ENCODE measurements around the gene MYO1B. TPM values are rescaled to one million over a fixed set of nuclear protein-coding genes. Genes with fewer than 3 reads are reported as not detected.

Gene MYO1B
- total and polyA plus RNA-seq, 10 of the 15 experiments (the other 5 are each of a cell fraction or from before 2014, with no cell fraction given) = 0.10 to 4.2 (median 1.6) TPM

- TF ChIP-seq USF1 (IDR thresholded peaks at IDR 0.05; ENCODE audit: borderline replicate concordance, extremely low read length, insufficient read depth, low read depth, low read length) = no peak
- no peak for TF ChIP-seq CHD2 (IDR thresholded peaks at IDR 0.05; ENCODE audit: borderline replicate concordance, low read depth, low read length)
Measured at GRCh38 chr2:191233533-191233932, 11.7 kb upstream of the MYO1B start (continued).

GRCh38 chr2:191234376-191234775 is 10.8 kb upstream of the MYO1B start:
- CTCF ChIA-PET = interaction anchor here (0.7 to 1.8 kb wide), 2 partner anchors 16 to 24 kb away, joined by 3 to 4 read pairs; no protein-coding TSS in a partner anchor
- POLR2A ChIA-PET = no interaction called here
- SMC1A ChIA-PET (ENCODE audit: uncharacterized antibody, unreplicated experiment) = no interaction called here
- Histone ChIP-seq H3K27me3 (replicated peaks in 1 of 2; ENCODE audit: control insufficient read depth in 2 of 2, insufficient read depth in 2 of 2, low read length in 1 of 2) (no peaks in the 10 kb centered on the region), H3K9ac (ENCODE audit: control insufficient read depth, insufficient read depth, low read length) (no peak overlapping the region), H2AFZ (ENCODE audit: control insufficient read depth, low read depth, low read length) (no peak overlapping the region), H3K79me2 (ENCODE audit: control insufficient read depth, insufficient read depth, low read length) (no peaks in the 10 kb centered on the region), H3K36me3 (ENCODE audit: control insufficient read depth in 2 of 2, insufficient read depth in 2 of 2, low read length in 1 of 2) (no peaks in the 10 kb centered on the region), H3K4me2 (ENCODE audit: control insufficient read depth, insufficient read depth) (no peak overlapping the region), H3K9me3 (replicated peaks; ENCODE audit: control insufficient read depth, insufficient read depth, low read length) (no peaks in the 10 kb centered on the region), H3K4me1 (ENCODE audit: control insufficient read depth, insufficient read depth, low read length) (0 out of 2 replicates have a peak, but pooled peaks cover 8% of the 10 kb centered on the region), H3K4me3 (no peak overlapping the region), H3K27ac (ENCODE audit: control insufficient read depth, insufficient read depth) (no peak overlapping the region), H4K20me1 (ENCODE audit: control insufficient read depth, insufficient read depth) (no peaks in the 10 kb centered on the region)
- DNase-seq (ENCODE audit: low read depth, low spot score) = no peak
- in situ Hi-C loops (cut with MboI) = no loop called here
- intact Hi-C loops (cut with micrococcal nuclease; ENCODE audit: unreplicated experiment) = loop anchor here (5.0 kb wide), 1 partner anchor 283 kb away; no protein-coding TSS in a partner anchor
- no TSS peak for BruUV-seq (replicated peaks)
- RAD21 ChIA-PET (ENCODE audit: unreplicated experiment) = no interaction called here
- no peak for TF ChIP-seq IRF5 (IDR thresholded peaks at IDR 0.05; ENCODE audit: borderline replicate concordance)
- WGBS (ENCODE audit: insufficient coverage, insufficient replicate concordance, low lambda C conversion rate, missing lambda C conversion rate) = 30% methylated on average over 1 of the region's 1 CpG
- FAIRE-seq = no peak
- no peak for ATAC-seq

Measured in GM12878 (cell line).